Omental fat pad (tissue), 4 donors: ENCODE measurements around the gene ST8SIA6. TPM values are rescaled to one million over a fixed set of nuclear protein-coding genes. Genes with fewer than 3 reads are reported as not detected.

Experiments
- ATAC-seq: fragments of 150-250 bp; one replicate; pipeline ENCODE4 v1.9.1; 2016; ENCODE audit warnings: mild to moderate bottlenecking, moderate library complexity; ENCODE audit not compliant: low FRiP score
- DNase-seq: peaks from one replicate; pipeline ENCODE4 v3.0.0-alpha.2; 2019; ENCODE audit warnings: low spot score
- CTCF ChIP-seq, 3 donors: fragments of 450-650 bp; IDR thresholded peaks; one replicate each; pipeline ENCODE4 v1.5.1; 2016 to 2017; ENCODE audit warnings: antibody characterized with exemption in 3 of 3, mild to moderate bottlenecking in 3 of 3, moderate library complexity in 2 of 3
- total RNA-seq, 4 donors: library from RNA; depleted of rRNA; stranded (reverse); fragments of >200 nt; gene quantifications; one replicate each; pipeline ENCODE4 v1.1.0, GENCODE V29; 2016

Gene ST8SIA6
- total RNA-seq, 4 donors from 2014 or later, result 0.19 to 7.6 (median 0.40) TPM

GRCh38 chr10:17387861-17388503, 66.4 kb downstream of the ST8SIA6 start:
- DNase-seq (no peak), ATAC-seq (no peak)
- TF ChIP-seq CTCF (IDR thresholded peaks at IDR 0.05), result no peak

- ATAC-seq (no peak), DNase-seq (no peak)
- no peak for TF ChIP-seq CTCF (IDR thresholded peaks at IDR 0.05)
These were observed 67.7 kb downstream of the ST8SIA6 start for GRCh38 chr10:17386616-17387075.

GRCh38 chr10:17386021-17386420, 68.4 kb downstream of the ST8SIA6 start:
- ATAC-seq (no peak), DNase-seq (no peak)
- no peak for TF ChIP-seq CTCF (IDR thresholded peaks at IDR 0.05)

GRCh38 chr10:17385066-17385465, 69.3 kb downstream of the ST8SIA6 start:
- ATAC-seq (no peak), DNase-seq (no peak)
- no peak for TF ChIP-seq CTCF (IDR thresholded peaks at IDR 0.05)

GRCh38 chr10:17383801-17384555, 70.4 kb downstream of the ST8SIA6 start:
- no peak for DNase-seq
- TF ChIP-seq CTCF (IDR thresholded peaks at IDR 0.05), result no peak
- no peak for ATAC-seq

- ATAC-seq, result no peak
- TF ChIP-seq CTCF (IDR thresholded peaks at IDR 0.05), result no peak
- no peak for DNase-seq
These were observed 72.8 kb downstream of the ST8SIA6 start for GRCh38 chr10:17381502-17382142.
